ENCODE measurements around the gene UROC1.

GRCh38 chr3:126494970-126495230 lies 22.7 kb downstream of the UROC1 start:
- TF ChIP-seq FOXA1 (IDR thresholded peaks at IDR 0.05) (no peak), SP1 (IDR thresholded peaks at IDR 0.05) (no peak), ZNF384 (IDR thresholded peaks at IDR 0.05) (no peak), CTBP1 (IDR thresholded peaks at IDR 0.05; ENCODE audit: borderline replicate concordance) (no peak), FOXM1 (IDR thresholded peaks at IDR 0.05; ENCODE audit: borderline replicate concordance) (no peak), SUZ12 (IDR thresholded peaks at IDR 0.05) (no peak), PKNOX1 (IDR thresholded peaks at IDR 0.05) (no peak), HDGF (IDR thresholded peaks at IDR 0.05; ENCODE audit: borderline replicate concordance) (no peak), FOXK2 (IDR thresholded peaks at IDR 0.05) (no peak), ELF4 (IDR thresholded peaks at IDR 0.05) (no peak)
